Stomach (tissue), 9 donors: Measurements from ENCODE around the gene KCNJ5. TPM values are rescaled to one million over a fixed set of nuclear protein-coding genes. Genes with fewer than 3 reads are reported as not detected.

Experiments
- DNase-seq, 2 donors: peaks; one replicate each; pipeline versions ENCODE4 v3.0.0 to v3.0.0-alpha.2; 2013 to 2019
- H3K27ac ChIP-seq, 5 donors: fragments of 200-600 bp in 4 of 5; sonication (generic) in 4 of 5; one replicate each; pipeline ENCODE4 v1.5.1; 2013 to 2019; ENCODE audit warnings: mild to moderate bottlenecking in 1 of 5, moderate library complexity in 1 of 5
- H3K27me3 ChIP-seq, 3 donors: fragments of 200-600 bp; sonication (generic); one replicate each; pipeline ENCODE4 v1.5.1; 2017 to 2019; ENCODE audit warnings: mixed run types in 1 of 3
- H3K36me3 ChIP-seq, 4 donors: fragments of 200-600 bp; sonication (generic); 1 replicate in 3 of 4; 2 replicates in 1 of 4; pipeline ENCODE4 v1.5.1; 2016 to 2019
- H3K4me1 ChIP-seq, 4 donors: fragments of 200-600 bp; sonication (generic); one replicate each; pipeline ENCODE4 v1.5.1; 2016 to 2019
- H3K4me3 ChIP-seq, 4 donors: fragments of 200-600 bp; sonication (generic) in 3 of 4; one replicate each; pipeline ENCODE4 v1.5.1; 2016 to 2019; ENCODE audit warnings: mild to moderate bottlenecking in 1 of 4
- H3K9me3 ChIP-seq, 4 donors: fragments of 200-600 bp; sonication (generic); one replicate each; pipeline ENCODE4 v1.5.1; 2016 to 2019
- EP300 ChIP-seq: sonication (generic); formaldehyde crosslinking; IDR thresholded peaks from one replicate; pipeline ENCODE4 v1.6.1; 2017; ENCODE audit warnings: antibody characterized with exemption
- POLR2A ChIP-seq, 4 donors: fragments of 450-650 bp; IDR thresholded peaks; one replicate each; pipeline ENCODE4 v1.6.1; 2016; ENCODE audit warnings: antibody characterized with exemption in 4 of 4, control low read depth in 2 of 4, mild to moderate bottlenecking in 1 of 4, moderate library complexity in 1 of 4
- POLR2AphosphoS5 ChIP-seq, 3 donors: sonication (generic); formaldehyde crosslinking; IDR thresholded peaks; one replicate each; pipeline ENCODE4 v1.6.1; 2016; ENCODE audit warnings: antibody characterized with exemption in 3 of 3
- WGBS, 5 donors: extraction: QIAGEN DNeasy Blood & Tissue Kit in 3 of 5; methylation state at CpG; one replicate each; pipeline versions ENCODE4 v1.1.5 to v1.1.7; 2013 to 2018; 5-methylcytosine and 5-hydroxymethylcytosine counted together
- intact Hi-C: fragments of 100-400 bp; cut with DNase I; formaldehyde crosslinking; loops from one replicate; pipeline ENCODE4 v1.15.1; 2023; ENCODE audit warnings: low total_unique reads
- polyA plus RNA-seq, 3 donors: library from polyadenylated mRNA; stranded (reverse); fragments of 200-250 nt; gene quantifications; one replicate each; pipeline ENCODE4 v1.2.3, GENCODE V29; 2013
- total RNA-seq, 5 donors: library from RNA; depleted of rRNA; stranded (reverse); fragments of >200 nt; gene quantifications; one replicate each; pipeline versions ENCODE4 v1.1.0 to v1.2.3, GENCODE V29; 2014 to 2016
- TF ChIP-seq, protein P1 (sequence below), 7 experiments: fragments of 450-650 bp in 4 of 7; fragments of 200-600 bp in 3 of 7; sonication (generic) in 3 of 7; IDR thresholded peaks; one replicate each; pipeline ENCODE4 v1.5.1; 2016 to 2019; ENCODE audit warnings: antibody characterized with exemption in 7 of 7, control low read depth in 2 of 7, mild to moderate bottlenecking in 1 of 7
- donor health status: healthy with polysubstance abuse.
- donor health status: Bipolar disorder and iron deficiency.
- donor health status: healthy.

KCNJ5 gene
- total and polyA plus RNA-seq, 8 donors, result 0.25 to 1.9 (median 0.83) TPM; not detected in 2

DNA sequence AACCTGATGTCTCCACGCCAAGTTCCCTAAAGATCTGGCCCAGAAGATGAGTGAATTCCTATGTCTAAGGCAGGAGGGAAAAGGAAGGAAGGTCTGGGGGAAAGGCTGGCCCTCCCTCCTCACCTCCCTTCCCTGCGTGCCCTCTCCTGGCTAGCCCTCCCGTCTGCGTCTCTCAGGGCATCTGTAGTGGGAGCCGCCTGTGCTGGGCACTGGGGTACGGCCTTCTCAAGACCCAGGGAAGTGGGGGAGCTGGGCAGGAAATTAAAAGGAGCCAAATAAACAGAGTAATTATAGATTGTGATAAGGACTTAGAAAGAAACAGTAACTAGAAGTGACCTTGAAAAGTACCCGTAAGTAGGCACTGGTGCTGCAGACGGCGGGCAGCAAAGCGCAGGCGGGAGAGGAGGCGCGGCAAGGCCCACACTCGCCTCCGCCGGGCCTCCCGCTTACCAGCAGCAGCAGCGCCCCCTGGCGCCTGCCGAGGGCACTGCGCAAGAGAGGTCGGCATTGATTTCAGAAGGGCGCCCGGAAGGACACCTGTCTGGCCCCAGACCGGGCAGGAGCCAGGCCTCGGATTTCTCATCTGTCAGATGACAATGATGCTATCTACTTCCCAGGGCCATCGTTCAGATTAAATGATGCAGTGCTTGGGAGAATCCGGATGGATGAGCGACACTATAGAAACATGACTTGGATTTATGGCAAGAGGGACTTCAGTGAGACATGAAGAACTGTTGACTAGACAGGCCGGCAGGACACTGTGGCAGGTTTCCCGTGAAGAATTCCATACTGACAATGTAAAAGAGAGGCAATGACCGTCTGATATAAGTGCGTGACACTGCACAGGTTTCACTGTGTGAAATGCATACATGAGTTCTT, 31.4 kb upstream of the KCNJ5 start:
- peak overlapping the region in 1 of 4 donors; percentile 9 for H3K4me3 ChIP-seq
- H3K27me3 ChIP-seq, result no peaks in the 10 kb centered on the region
- H3K4me1 ChIP-seq, result peaks cover 0 to 9% (median 7%) of the 10 kb centered on the region in 4 donors
- intact Hi-C loops, result no loop called here
- peak; percentile 84 to 88 for DNase-seq
- TF ChIP-seq POLR2AphosphoS5 (IDR thresholded peaks at IDR 0.05), result no peak
- TF ChIP-seq, protein P1, sequence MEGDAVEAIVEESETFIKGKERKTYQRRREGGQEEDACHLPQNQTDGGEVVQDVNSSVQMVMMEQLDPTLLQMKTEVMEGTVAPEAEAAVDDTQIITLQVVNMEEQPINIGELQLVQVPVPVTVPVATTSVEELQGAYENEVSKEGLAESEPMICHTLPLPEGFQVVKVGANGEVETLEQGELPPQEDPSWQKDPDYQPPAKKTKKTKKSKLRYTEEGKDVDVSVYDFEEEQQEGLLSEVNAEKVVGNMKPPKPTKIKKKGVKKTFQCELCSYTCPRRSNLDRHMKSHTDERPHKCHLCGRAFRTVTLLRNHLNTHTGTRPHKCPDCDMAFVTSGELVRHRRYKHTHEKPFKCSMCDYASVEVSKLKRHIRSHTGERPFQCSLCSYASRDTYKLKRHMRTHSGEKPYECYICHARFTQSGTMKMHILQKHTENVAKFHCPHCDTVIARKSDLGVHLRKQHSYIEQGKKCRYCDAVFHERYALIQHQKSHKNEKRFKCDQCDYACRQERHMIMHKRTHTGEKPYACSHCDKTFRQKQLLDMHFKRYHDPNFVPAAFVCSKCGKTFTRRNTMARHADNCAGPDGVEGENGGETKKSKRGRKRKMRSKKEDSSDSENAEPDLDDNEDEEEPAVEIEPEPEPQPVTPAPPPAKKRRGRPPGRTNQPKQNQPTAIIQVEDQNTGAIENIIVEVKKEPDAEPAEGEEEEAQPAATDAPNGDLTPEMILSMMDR (IDR thresholded peaks at IDR 0.05), result peak in 5 of 7 experiments; percentile 50 to 90 (median 86)
- WGBS, 5 donors, result 22 to 28% (median 24%) methylated on average over 33 of the region's 33 CpGs
- no peaks in the 10 kb centered on the region for H3K9me3 ChIP-seq
- no peaks in the 10 kb centered on the region for H3K36me3 ChIP-seq
- no peak overlapping the region for H3K27ac ChIP-seq

- intact Hi-C loops, result no loop called here
- Histone ChIP-seq H3K9me3 (no peaks in the 10 kb centered on the region), H3K36me3 (no peaks in the 10 kb centered on the region), H3K4me3 (no peak overlapping the region), H3K27me3 (no peaks in the 10 kb centered on the region), H3K27ac (no peak overlapping the region), H3K4me1 (peaks cover 0 to 9% (median 7%) of the 10 kb centered on the region in 4 donors)
- TF ChIP-seq EP300 (no peak), POLR2A (IDR thresholded peaks at IDR 0.05) (no peak), POLR2AphosphoS5 (IDR thresholded peaks at IDR 0.05) (no peak)
- TF ChIP-seq, protein P1 (IDR thresholded peaks at IDR 0.05), result no peak
- 90 to 95% (median 93%) methylated on average over 11 to 16 of the region's 16 CpGs for WGBS, 5 donors
- no peak for DNase-seq
These were observed 30.4 kb upstream of the KCNJ5 start for GRCh38 chr11:128860571-128861361.

DNA sequence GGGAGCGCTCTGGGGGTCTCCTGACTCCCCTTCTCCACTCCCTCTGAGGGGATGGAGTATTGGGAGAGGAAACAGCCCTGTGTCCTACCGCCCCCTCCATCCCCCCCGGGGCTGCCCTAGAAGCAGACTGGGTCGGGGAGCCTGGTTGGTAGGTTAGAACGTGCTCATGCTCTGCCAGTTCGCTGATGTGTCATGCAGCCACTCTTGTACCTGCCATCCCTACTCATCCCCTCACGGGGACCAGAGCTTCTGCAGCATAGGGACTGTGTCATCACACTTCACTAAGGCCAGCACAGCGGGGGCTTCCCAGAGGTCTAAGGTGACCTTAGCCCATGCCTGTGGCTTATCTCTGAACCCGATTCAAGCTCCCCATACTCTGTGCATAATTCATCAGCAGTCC, 28.8 kb upstream of the KCNJ5 start:
- H3K27me3 ChIP-seq, result no peaks in the 10 kb centered on the region
- intact Hi-C loops, result no loop called here
- H3K4me3 ChIP-seq, result no peak overlapping the region
- TF ChIP-seq, protein P1 (IDR thresholded peaks at IDR 0.05), result no peak
- TF ChIP-seq EP300 (no peak), POLR2A (IDR thresholded peaks at IDR 0.05) (no peak), POLR2AphosphoS5 (IDR thresholded peaks at IDR 0.05) (no peak)
- peaks cover 0 to 9% (median 7%) of the 10 kb centered on the region in 4 donors for H3K4me1 ChIP-seq
- no peaks in the 10 kb centered on the region for H3K9me3 ChIP-seq
- no peak for DNase-seq
- no peaks in the 10 kb centered on the region for H3K36me3 ChIP-seq
- H3K27ac ChIP-seq, result no peak overlapping the region
- WGBS, 5 donors, result 84 to 96% (median 90%) methylated on average over 4 to 9 of the region's 9 CpGs

DNA sequence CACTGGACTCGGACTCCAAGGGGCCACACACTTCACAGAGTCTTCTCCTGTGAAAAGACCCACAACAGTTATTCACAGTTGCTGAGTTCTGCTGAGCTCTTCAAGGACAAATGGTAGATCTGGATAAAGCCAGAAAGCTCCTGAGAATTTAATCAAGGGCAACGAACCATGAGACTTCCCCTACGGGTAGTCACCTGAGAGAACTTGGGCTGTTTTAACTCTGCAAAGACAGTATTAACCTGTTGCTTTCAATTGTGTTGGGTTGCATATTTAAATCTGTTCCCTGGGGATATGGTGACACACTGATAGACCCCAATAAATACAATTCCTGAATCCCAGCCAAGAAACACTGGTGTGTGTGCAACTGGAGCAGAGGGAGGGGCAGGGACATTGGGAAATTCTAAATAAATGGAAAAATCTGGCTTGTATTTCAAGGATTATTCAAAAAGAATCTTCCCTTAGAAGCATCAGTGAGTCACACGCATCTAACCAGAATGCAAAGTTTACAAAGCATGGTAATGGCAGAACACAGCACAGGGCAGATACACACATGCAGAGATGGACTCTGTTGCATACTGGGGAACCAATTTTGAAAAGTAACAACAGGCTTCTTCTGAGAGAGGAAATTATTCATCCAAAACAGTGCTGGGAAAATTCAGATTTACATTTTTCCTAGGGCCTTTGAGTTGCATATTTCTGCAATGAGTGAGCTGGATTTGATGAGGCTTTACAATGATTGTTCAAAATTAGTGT, 28.1 kb upstream of the KCNJ5 start:
- Histone ChIP-seq H3K4me1 (peaks cover 0 to 9% (median 7%) of the 10 kb centered on the region in 4 donors), H3K36me3 (no peaks in the 10 kb centered on the region), H3K27me3 (no peaks in the 10 kb centered on the region), H3K4me3 (no peak overlapping the region), H3K27ac (no peak overlapping the region), H3K9me3 (no peaks in the 10 kb centered on the region)
- TF ChIP-seq POLR2AphosphoS5 (IDR thresholded peaks at IDR 0.05) (no peak), EP300 (no peak), POLR2A (IDR thresholded peaks at IDR 0.05) (no peak)
- TF ChIP-seq, protein P1 (IDR thresholded peaks at IDR 0.05), result no peak
- WGBS, 5 donors, result 62 to 70% (median 67%) methylated on average over 4 of the region's 4 CpGs
- DNase-seq, result no peak
- intact Hi-C loops, result no loop called here
